PC-3 (cell line): ENCODE measurements around the gene PPFIBP2. TPM values are rescaled to one million over a fixed set of nuclear protein-coding genes. Genes with fewer than 3 reads are reported as not detected.

Experiments used
- ATAC-seq: fragments of 200-7000 bp; cut with Tn5 transposase; 2 replicates; pipeline ENCODE4 v1.9.1; 2020; ENCODE audit warnings: mild to moderate bottlenecking, moderate library complexity
- BruUV-seq: library from RNA; stranded (reverse); fragments of 400-500 nt; replicated peaks from 2 replicates; lab custom pipeline; 2021; lab: Mats Ljungman, UMichigan
- CTCF ChIA-PET: fragments of 300-600 bp; sonication (Branson Sonifier 250); formaldehyde crosslinking; loops from one replicate; lab custom pipeline; 2022; ENCODE audit warnings: antibody characterized with exemption; lab: Charles Lee
- POLR2A ChIA-PET: fragments of 300-600 bp; sonication (Branson Sonifier 250); formaldehyde crosslinking; loops from one replicate; lab custom pipeline; 2022; ENCODE audit warnings: antibody characterized with exemption; ENCODE audit not compliant: unreplicated experiment; lab: Charles Lee
- DNase-seq: peaks from one replicate; pipeline ENCODE4 v3.0.0-alpha.2; 2015
- H2AFZ ChIP-seq: fragments of 300-600 bp; sonication (generic); 2 replicates; pipeline ENCODE4 v1.6.0; 2016; ENCODE audit warnings: antibody characterized with exemption, low read length
- H3F3A ChIP-seq: fragments of 300-600 bp; sonication (generic); one replicate; pipeline ENCODE4 v1.6.0; 2017; ENCODE audit warnings: antibody characterized with exemption, low read length, control low read depth, mild to moderate bottlenecking; ENCODE audit not compliant: unreplicated experiment
- H3K27ac ChIP-seq: fragments of 300-600 bp; sonication (generic); 2 replicates; pipeline ENCODE4 v1.5.1; 2016; ENCODE audit warnings: mild to moderate bottlenecking, low read length
- H3K27me3 ChIP-seq: fragments of 300-600 bp; sonication (generic); 2 replicates; pipeline ENCODE4 v1.6.1; 2016; ENCODE audit warnings: low read length, mixed read lengths
- H3K36me3 ChIP-seq: fragments of 300-600 bp; sonication (generic); 2 replicates; pipeline ENCODE4 v1.6.1; 2016; ENCODE audit warnings: low read depth, mixed run types, low read length, mixed read lengths
- H3K4me1 ChIP-seq: fragments of 300-600 bp; sonication (generic); 2 replicates; pipeline ENCODE4 v1.5.1; 2016; ENCODE audit warnings: low read length; ENCODE audit not compliant: insufficient read depth
- H3K4me2 ChIP-seq: fragments of 300-600 bp; sonication (generic); 2 replicates; pipeline ENCODE4 v1.6.0; 2016; ENCODE audit warnings: low read length
- H3K4me3 ChIP-seq: fragments of 300-600 bp; sonication (generic); 2 replicates; pipeline ENCODE4 v1.5.1; 2016; ENCODE audit warnings: mild to moderate bottlenecking, low read length, mixed read lengths
- H3K79me2 ChIP-seq: fragments of 300-600 bp; sonication (generic); 2 replicates; pipeline ENCODE4 v1.6.1; 2017; ENCODE audit warnings: low read length, mixed read lengths
- H3K9ac ChIP-seq: fragments of 300-600 bp; sonication (generic); 2 replicates; pipeline ENCODE4 v1.6.0; 2016; ENCODE audit warnings: mild to moderate bottlenecking, low read length
- H3K9me2 ChIP-seq: fragments of 300-600 bp; sonication (generic); replicated peaks from 2 replicates; pipeline ENCODE4 v1.6.1; 2016; ENCODE audit warnings: mixed run types, low read length, mixed read lengths
- H3K9me3 ChIP-seq: fragments of 300-600 bp; sonication (generic); 2 replicates; pipeline ENCODE4 v1.6.1; 2016; ENCODE audit warnings: low read length, mixed read lengths
- H4K20me1 ChIP-seq: fragments of 300-600 bp; sonication (generic); 2 replicates; pipeline ENCODE4 v1.6.1; 2016; ENCODE audit warnings: low read length, mixed read lengths
- EZH2 ChIP-seq: fragments of 300-600 bp; sonication (generic); IDR thresholded peaks from one replicate; pipeline ENCODE4 v1.6.1; 2017; ENCODE audit warnings: antibody characterized with exemption, mild to moderate bottlenecking, low read length; ENCODE audit not compliant: unreplicated experiment
- EZH2phosphoT487 ChIP-seq: fragments of 300-600 bp; sonication (generic); IDR thresholded peaks from 2 replicates; pipeline ENCODE4 v1.6.1; 2018; ENCODE audit warnings: mild to moderate bottlenecking, antibody characterized with exemption, low read length, borderline replicate concordance
- intact Hi-C: fragments of 100-400 bp; cut with micrococcal nuclease; formaldehyde crosslinking; loops from 2 replicates; pipeline ENCODE4 v1.9.0; 2023
- total RNA-seq: library from RNA; depleted of rRNA; stranded (reverse); fragments of >200 nt; gene quantifications from 2 replicates; pipeline ENCODE4 v1.2.3, GENCODE V29; 2014
- TF ChIP-seq, protein P1 (sequence below): fragments of 300-600 bp; sonication (generic); conservative IDR thresholded peaks from 2 replicates; pipeline ENCODE4 v1.5.1; 2017; ENCODE audit warnings: antibody characterized with exemption, low read depth, mild to moderate bottlenecking, low read length

Gene PPFIBP2
- total RNA-seq, 1 experiment from 2014 or later, result 3.2 TPM

DNA sequence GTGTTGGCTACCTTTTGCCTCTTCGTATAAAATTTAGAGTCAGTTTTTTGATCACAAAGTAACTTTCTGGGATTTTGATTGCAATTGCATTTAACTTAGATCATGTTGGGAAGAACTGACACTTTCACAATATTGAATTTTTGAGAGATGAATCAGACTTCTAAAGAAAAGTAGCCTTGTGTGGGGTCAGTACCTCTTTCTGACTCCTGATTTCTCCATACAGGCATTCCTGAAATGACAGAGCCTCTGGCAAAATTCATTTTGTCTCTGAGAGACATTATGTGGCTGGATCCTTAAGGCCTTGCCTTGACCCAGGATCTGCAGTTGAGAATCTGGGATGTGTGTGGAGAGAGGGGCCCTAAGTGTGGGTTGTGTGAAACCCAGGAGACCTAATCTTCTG is 37.8 kb downstream of the PPFIBP2 start:
- no peak overlapping the region for H3K4me2 ChIP-seq
- no peaks in the 10 kb centered on the region for H3F3A ChIP-seq
- H3K9ac ChIP-seq, result no peak overlapping the region
- no peaks in the 10 kb centered on the region for H3K4me1 ChIP-seq
- ATAC-seq, result no peak
- H3K27ac ChIP-seq, result no peak overlapping the region
- TF ChIP-seq, protein P1, sequence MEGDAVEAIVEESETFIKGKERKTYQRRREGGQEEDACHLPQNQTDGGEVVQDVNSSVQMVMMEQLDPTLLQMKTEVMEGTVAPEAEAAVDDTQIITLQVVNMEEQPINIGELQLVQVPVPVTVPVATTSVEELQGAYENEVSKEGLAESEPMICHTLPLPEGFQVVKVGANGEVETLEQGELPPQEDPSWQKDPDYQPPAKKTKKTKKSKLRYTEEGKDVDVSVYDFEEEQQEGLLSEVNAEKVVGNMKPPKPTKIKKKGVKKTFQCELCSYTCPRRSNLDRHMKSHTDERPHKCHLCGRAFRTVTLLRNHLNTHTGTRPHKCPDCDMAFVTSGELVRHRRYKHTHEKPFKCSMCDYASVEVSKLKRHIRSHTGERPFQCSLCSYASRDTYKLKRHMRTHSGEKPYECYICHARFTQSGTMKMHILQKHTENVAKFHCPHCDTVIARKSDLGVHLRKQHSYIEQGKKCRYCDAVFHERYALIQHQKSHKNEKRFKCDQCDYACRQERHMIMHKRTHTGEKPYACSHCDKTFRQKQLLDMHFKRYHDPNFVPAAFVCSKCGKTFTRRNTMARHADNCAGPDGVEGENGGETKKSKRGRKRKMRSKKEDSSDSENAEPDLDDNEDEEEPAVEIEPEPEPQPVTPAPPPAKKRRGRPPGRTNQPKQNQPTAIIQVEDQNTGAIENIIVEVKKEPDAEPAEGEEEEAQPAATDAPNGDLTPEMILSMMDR, result no peak
- TF ChIP-seq EZH2, result no peak
- TF ChIP-seq EZH2phosphoT487, result no peak
- DNase-seq, result no peak
- no peaks in the 10 kb centered on the region for H3K9me2 ChIP-seq
- no peaks in the 10 kb centered on the region for H3K9me3 ChIP-seq
- no peaks in the 10 kb centered on the region for H3K79me2 ChIP-seq
- BruUV-seq, result no TSS peak
- no peak overlapping the region for H3K4me3 ChIP-seq
- ChIA-PET CTCF (no interaction called here), POLR2A (no interaction called here)
- H3K36me3 ChIP-seq, result no peaks in the 10 kb centered on the region
- H2AFZ ChIP-seq, result no peak overlapping the region
- intact Hi-C loops, result no loop called here
- no peaks in the 10 kb centered on the region for H4K20me1 ChIP-seq
- H3K27me3 ChIP-seq, result peaks cover 5% of the 10 kb centered on the region

DNA sequence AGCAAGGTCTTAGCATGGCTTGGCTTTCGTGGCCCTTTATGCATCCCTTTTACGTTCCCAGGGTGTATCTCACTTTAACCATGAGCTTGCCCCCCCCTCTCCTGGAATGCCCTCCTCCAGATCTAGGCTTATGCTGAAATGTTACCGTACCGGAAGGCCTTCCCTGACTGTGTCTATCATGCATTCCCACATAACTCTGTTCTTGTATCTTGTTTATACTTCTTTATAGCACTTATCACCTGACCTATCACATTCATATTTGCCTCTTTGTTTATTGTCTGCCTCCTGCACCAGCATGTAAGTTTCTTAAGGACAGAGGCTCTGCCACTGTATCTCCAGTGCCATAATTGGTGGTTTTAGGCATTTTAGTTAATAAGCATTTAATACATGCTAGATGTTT is 38.9 kb downstream of the PPFIBP2 start:
- H3K9ac ChIP-seq, result no peak overlapping the region
- ChIA-PET POLR2A (no interaction called here), CTCF (no interaction called here)
- intact Hi-C loops, result no loop called here
- H3K4me2 ChIP-seq, result no peak overlapping the region
- TF ChIP-seq EZH2phosphoT487 (no peak), EZH2 (no peak)
- TF ChIP-seq, protein P1, result no peak
- no peaks in the 10 kb centered on the region for H3F3A ChIP-seq
- no peaks in the 10 kb centered on the region for H3K79me2 ChIP-seq
- no peak for DNase-seq
- H2AFZ ChIP-seq, result no peak overlapping the region
- H3K27me3 ChIP-seq, result peaks cover 5% of the 10 kb centered on the region
- no peak overlapping the region for H3K27ac ChIP-seq
- H4K20me1 ChIP-seq, result no peaks in the 10 kb centered on the region
- no peak for ATAC-seq
- no peaks in the 10 kb centered on the region for H3K9me3 ChIP-seq
- no peaks in the 10 kb centered on the region for H3K4me1 ChIP-seq
- no TSS peak for BruUV-seq
- no peaks in the 10 kb centered on the region for H3K9me2 ChIP-seq
- H3K4me3 ChIP-seq, result no peak overlapping the region
- no peaks in the 10 kb centered on the region for H3K36me3 ChIP-seq

DNA sequence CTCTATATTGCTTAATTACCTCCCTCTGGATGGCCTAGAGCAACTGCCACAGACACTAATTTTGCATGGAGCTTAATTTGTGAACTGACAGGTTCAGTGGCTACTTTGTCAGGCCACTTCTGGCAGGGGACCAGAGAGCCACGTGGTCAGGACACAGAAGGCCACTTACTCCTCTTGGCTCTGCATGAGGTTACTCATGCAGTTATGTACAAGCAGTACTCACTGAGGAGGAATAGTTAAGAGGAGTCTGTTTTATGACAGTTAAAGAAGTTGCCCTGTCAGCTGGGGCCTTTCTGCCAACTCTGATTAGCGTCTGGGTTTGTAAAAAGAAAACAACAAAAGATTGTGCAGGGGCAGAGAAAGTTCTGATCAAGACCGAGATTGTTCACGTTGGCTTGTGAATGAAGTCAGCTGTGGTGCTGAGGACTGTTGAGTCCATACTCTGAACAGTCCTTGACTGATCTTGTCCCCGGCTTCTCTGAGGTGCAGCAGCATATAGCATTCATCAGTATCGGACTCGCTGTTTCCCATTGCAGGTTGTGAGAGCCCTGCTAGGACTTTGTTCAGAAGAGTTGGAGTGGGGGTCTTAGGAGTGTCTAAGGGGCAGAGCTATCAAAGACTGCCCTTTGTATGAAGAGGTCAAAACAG is 41.4 kb downstream of the PPFIBP2 start:
- intact Hi-C loops, result no loop called here

More for the DNA sequence above, 41.4 kb downstream of the PPFIBP2 start:
- Histone ChIP-seq H3K4me2 (no peak overlapping the region), H3K4me1 (no peaks in the 10 kb centered on the region), H3K36me3 (no peaks in the 10 kb centered on the region), H3K27me3 (peaks cover 5% of the 10 kb centered on the region), H3K27ac (no peak overlapping the region), H3K9ac (no peak overlapping the region), H2AFZ (no peak overlapping the region), H3K9me2 (no peaks in the 10 kb centered on the region), H4K20me1 (no peaks in the 10 kb centered on the region), H3K9me3 (no peaks in the 10 kb centered on the region), H3K79me2 (no peaks in the 10 kb centered on the region), H3K4me3 (no peak overlapping the region), H3F3A (no peaks in the 10 kb centered on the region)
- peak; percentile 8 for DNase-seq
- no TSS peak for BruUV-seq
- ChIA-PET POLR2A (no interaction called here), CTCF (no interaction called here)
- TF ChIP-seq, protein P1, result no peak
- TF ChIP-seq EZH2, result no peak
- TF ChIP-seq EZH2phosphoT487, result no peak
- no peak for ATAC-seq
